Upper lobe of left lung (tissue), 6 donors: ENCODE data around the gene FANCD2OS. TPM values are rescaled to one million over a fixed set of nuclear protein-coding genes. Genes with fewer than 3 reads are reported as not detected.

Source experiments
- ATAC-seq, 2 donors: fragments of 200-7000 bp; cut with Tn5 transposase; one replicate each; pipeline ENCODE4 v1.9.1; 2022; ENCODE audit warnings: mild to moderate bottlenecking in 2 of 2, moderate library complexity in 2 of 2; ENCODE audit not compliant: low FRiP score in 2 of 2
- DNase-seq, 2 donors: peaks; one replicate each; pipeline ENCODE4 v3.0.0-alpha.2; 2019 to 2020
- H3K27ac ChIP-seq, 4 donors: fragments of 200-600 bp; sonication (generic); one replicate each; pipeline ENCODE4 v1.5.1; 2016 to 2019
- H3K27me3 ChIP-seq, 4 donors: fragments of 200-600 bp; sonication (generic); one replicate each; pipeline ENCODE4 v1.5.1; 2017 to 2019
- H3K36me3 ChIP-seq, 4 donors: fragments of 200-600 bp; sonication (generic); one replicate each; pipeline ENCODE4 v1.5.1; 2016 to 2019
- H3K4me1 ChIP-seq, 4 donors: fragments of 200-600 bp; sonication (generic); one replicate each; pipeline ENCODE4 v1.5.1; 2018 to 2019
- H3K4me3 ChIP-seq, 4 donors: fragments of 200-600 bp; sonication (generic); one replicate each; pipeline ENCODE4 v1.5.1; 2017 to 2019; ENCODE audit warnings: mild to moderate bottlenecking in 2 of 4, moderate library complexity in 1 of 4
- H3K9me3 ChIP-seq, 4 donors: fragments of 200-600 bp; sonication (generic); one replicate each; pipeline ENCODE4 v1.5.1; 2018 to 2019
- CTCF ChIP-seq, 6 experiments: fragments of 450-650 bp in 4 of 6; fragments of 200-600 bp in 2 of 6; sonication (generic) in 2 of 6; IDR thresholded peaks; one replicate each; pipeline ENCODE4 v1.5.1; 2016 to 2019; ENCODE audit warnings: antibody characterized with exemption in 6 of 6
- EP300 ChIP-seq, 4 donors: sonication (generic); formaldehyde crosslinking; IDR thresholded peaks; one replicate each; pipeline ENCODE4 v1.5.1; 2017; ENCODE audit warnings: antibody characterized with exemption in 4 of 4, control low read depth in 2 of 4
- POLR2A ChIP-seq, 4 donors: fragments of 450-650 bp; IDR thresholded peaks; one replicate each; pipeline ENCODE4 v1.5.1; 2016 to 2017; ENCODE audit warnings: antibody characterized with exemption in 4 of 4, mild to moderate bottlenecking in 2 of 4
- POLR2AphosphoS5 ChIP-seq, 2 donors: sonication (generic); formaldehyde crosslinking; IDR thresholded peaks; one replicate each; pipeline ENCODE4 v1.5.1; 2017; ENCODE audit warnings: antibody characterized with exemption in 2 of 2
- WGBS, 2 donors: methylation state at CpG; one replicate each; pipeline ENCODE4 v1.1.5; 2017 to 2018; 5-methylcytosine and 5-hydroxymethylcytosine counted together
- total RNA-seq, 6 donors: library from RNA; depleted of rRNA in 4 of 6; stranded (reverse); fragments of >200 nt in 4 of 6; gene quantifications; one replicate each; pipeline versions ENCODE4 v1.1.0 to v1.2.1, GENCODE V29; 2016 to 2021
- donor health status: DM: no; HTN: no; CAD: no; lungs with moderate emphysema.
- donor health status: DM: no; HTN: yes; CAD: no; lungs with severe emphysema.

FANCD2OS gene
- total RNA-seq, 6 donors from 2014 or later, result not detected

- TF ChIP-seq POLR2AphosphoS5 (IDR thresholded peaks at IDR 0.05) (no peak), CTCF (IDR thresholded peaks at IDR 0.05) (no peak), POLR2A (IDR thresholded peaks at IDR 0.05) (no peak), EP300 (IDR thresholded peaks at IDR 0.05) (no peak)
- Histone ChIP-seq H3K36me3 (peaks cover 27 to 55% (median 39%) of the 10 kb centered on the region in 4 donors), H3K27me3 (no peaks in the 10 kb centered on the region), H3K4me3 (no peak overlapping the region), H3K27ac (no peak overlapping the region), H3K9me3 (no peaks in the 10 kb centered on the region), H3K4me1 (no peaks in the 10 kb centered on the region)
- DNase-seq (no peak), ATAC-seq (no peak)
- 92 to 93% methylated on average over 14 of the region's 14 CpGs for WGBS, 2 donors
These were observed 46.5 kb upstream of the FANCD2OS start for GRCh38 chr3:10154335-10155122.

- H3K36me3 ChIP-seq, result peaks cover 27 to 86% (median 58%) of the 10 kb centered on the region in 4 donors
- TF ChIP-seq POLR2AphosphoS5 (IDR thresholded peaks at IDR 0.05), result no peak
- no peak for TF ChIP-seq CTCF (IDR thresholded peaks at IDR 0.05)
- no peak for TF ChIP-seq EP300 (IDR thresholded peaks at IDR 0.05)
- no peak for TF ChIP-seq POLR2A (IDR thresholded peaks at IDR 0.05)
- 79 to 82% methylated on average over 6 of the region's 6 CpGs for WGBS, 2 donors
These were observed 42.9 kb upstream of the FANCD2OS start for GRCh38 chr3:10150987-10151386.

GRCh38 chr3:10149226-10149625 lies 41.2 kb upstream of the FANCD2OS start:
- Histone ChIP-seq H3K4me1 (peaks cover 10 to 32% (median 15%) of the 10 kb centered on the region in 4 donors), H3K27ac (peak overlapping the region in 1 of 4 donors; percentile 8), H3K36me3 (peaks cover 27 to 78% (median 54%) of the 10 kb centered on the region in 4 donors), H3K4me3 (no peak overlapping the region), H3K27me3 (no peaks in the 10 kb centered on the region), H3K9me3 (no peaks in the 10 kb centered on the region)
- DNase-seq, result peak in 1 of 2 donors; percentile 33
- no peak for TF ChIP-seq CTCF (IDR thresholded peaks at IDR 0.05)
- TF ChIP-seq POLR2A (IDR thresholded peaks at IDR 0.05), result no peak
- no peak for TF ChIP-seq EP300 (IDR thresholded peaks at IDR 0.05)
- TF ChIP-seq POLR2AphosphoS5 (IDR thresholded peaks at IDR 0.05), result no peak
- 74 to 75% methylated on average over 8 of the region's 8 CpGs for WGBS, 2 donors
- peak; percentile 40 to 49 for ATAC-seq

More at GRCh38 chr3:10150987-10151386, 42.9 kb upstream of the FANCD2OS start:
- DNase-seq (no peak), ATAC-seq (no peak)
- Histone ChIP-seq H3K9me3 (no peaks in the 10 kb centered on the region), H3K4me3 (no peak overlapping the region), H3K27me3 (no peaks in the 10 kb centered on the region), H3K27ac (no peak overlapping the region), H3K4me1 (peaks cover 0 to 15% (median 3%) of the 10 kb centered on the region in 4 donors)

- H3K36me3 ChIP-seq, result peaks cover 8 to 42% (median 30%) of the 10 kb centered on the region in 4 donors
- no peak for DNase-seq
- peaks cover 29 to 55% (median 34%) of the 10 kb centered on the region in 4 donors for H3K4me1 ChIP-seq
- no peak overlapping the region for H3K4me3 ChIP-seq
- TF ChIP-seq POLR2A (IDR thresholded peaks at IDR 0.05) (no peak), CTCF (IDR thresholded peaks at IDR 0.05) (no peak), EP300 (IDR thresholded peaks at IDR 0.05) (no peak), POLR2AphosphoS5 (IDR thresholded peaks at IDR 0.05) (no peak)
- H3K9me3 ChIP-seq, result no peaks in the 10 kb centered on the region
- 79 to 80% methylated on average over 4 of the region's 4 CpGs for WGBS, 2 donors
- peak overlapping the region in 1 of 4 donors; percentile 35 for H3K27ac ChIP-seq
- ATAC-seq, result no peak
- H3K27me3 ChIP-seq, result no peaks in the 10 kb centered on the region
These were observed 37.6 kb upstream of the FANCD2OS start for GRCh38 chr3:10145685-10146084.
